ENCODE results near the gene MPIG6B. TPM values are rescaled to one million over a fixed set of nuclear protein-coding genes. Genes with fewer than 3 reads are reported as not detected.

Gene MPIG6B
- total RNA-seq, 6 donors from 2014 or later, result 0.30 to 4.1 (median 1.2) TPM; not detected in 1

DNA sequence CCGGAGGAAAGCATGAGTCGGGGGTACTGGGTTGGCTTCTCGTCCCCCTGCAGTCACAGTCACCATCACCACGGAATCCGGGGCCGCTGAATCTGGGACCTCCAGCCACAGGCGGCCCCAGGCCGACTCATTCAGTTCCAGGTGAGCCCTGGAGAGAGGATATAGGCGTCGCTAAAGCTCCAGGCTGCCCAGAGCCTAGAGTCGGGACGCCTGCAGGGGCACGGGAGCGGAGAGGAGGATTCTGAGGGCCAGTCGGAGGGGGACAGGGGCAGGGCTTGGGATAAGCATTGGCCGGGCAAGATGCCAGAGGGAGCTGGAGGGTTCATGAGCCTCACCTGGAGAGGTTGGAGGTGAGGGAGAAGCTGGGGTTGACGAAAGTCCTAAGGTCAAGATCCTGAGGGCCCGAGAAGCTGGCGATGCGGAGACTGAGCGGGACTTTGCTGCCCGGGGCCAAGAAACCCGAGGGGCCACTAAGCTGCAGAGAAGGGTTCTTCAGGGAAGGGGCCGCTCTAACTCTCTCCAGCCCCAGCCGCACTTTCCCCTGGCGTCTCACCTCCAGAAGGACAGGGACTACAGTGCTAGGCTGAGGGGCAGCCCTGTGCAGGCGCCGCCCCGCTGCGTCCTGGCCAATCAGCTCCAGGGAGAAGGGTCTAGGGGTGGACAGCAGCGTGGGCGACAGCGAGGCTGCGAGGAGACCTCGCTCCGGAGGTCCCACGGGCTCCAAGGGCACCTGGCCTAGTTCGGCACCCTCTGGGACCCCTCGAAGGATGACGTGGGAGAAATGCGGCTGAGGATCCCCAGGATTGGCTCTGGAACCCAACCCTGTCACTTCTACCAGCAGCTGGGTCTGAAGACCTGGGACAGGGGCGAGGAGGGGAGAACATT, 43.0 kb downstream of the MPIG6B start:
- ATAC-seq (ENCODE audit: low FRiP score in 2 of 2) (peak in 1 of 2 donors; percentile 58), DNase-seq (peak in 1 of 2 donors; percentile 84)
- H3K4me1 ChIP-seq, result peaks cover 0 to 9% (median 7%) of the 10 kb centered on the region in 4 donors
- peak overlapping the region in 2 of 4 donors; percentile 9 to 18 for H3K4me3 ChIP-seq
- no peaks in the 10 kb centered on the region for H3K36me3 ChIP-seq
- WGBS, 2 donors, result 56 to 69% methylated on average over 35 to 42 of the region's 42 CpGs
- H3K27ac ChIP-seq, result no peak overlapping the region
- no peaks in the 10 kb centered on the region for H3K9me3 ChIP-seq
- TF ChIP-seq EP300 (IDR thresholded peaks at IDR 0.05) (no peak), POLR2A (IDR thresholded peaks at IDR 0.05) (no peak), POLR2AphosphoS5 (IDR thresholded peaks at IDR 0.05) (no peak)
- TF ChIP-seq, protein P1, sequence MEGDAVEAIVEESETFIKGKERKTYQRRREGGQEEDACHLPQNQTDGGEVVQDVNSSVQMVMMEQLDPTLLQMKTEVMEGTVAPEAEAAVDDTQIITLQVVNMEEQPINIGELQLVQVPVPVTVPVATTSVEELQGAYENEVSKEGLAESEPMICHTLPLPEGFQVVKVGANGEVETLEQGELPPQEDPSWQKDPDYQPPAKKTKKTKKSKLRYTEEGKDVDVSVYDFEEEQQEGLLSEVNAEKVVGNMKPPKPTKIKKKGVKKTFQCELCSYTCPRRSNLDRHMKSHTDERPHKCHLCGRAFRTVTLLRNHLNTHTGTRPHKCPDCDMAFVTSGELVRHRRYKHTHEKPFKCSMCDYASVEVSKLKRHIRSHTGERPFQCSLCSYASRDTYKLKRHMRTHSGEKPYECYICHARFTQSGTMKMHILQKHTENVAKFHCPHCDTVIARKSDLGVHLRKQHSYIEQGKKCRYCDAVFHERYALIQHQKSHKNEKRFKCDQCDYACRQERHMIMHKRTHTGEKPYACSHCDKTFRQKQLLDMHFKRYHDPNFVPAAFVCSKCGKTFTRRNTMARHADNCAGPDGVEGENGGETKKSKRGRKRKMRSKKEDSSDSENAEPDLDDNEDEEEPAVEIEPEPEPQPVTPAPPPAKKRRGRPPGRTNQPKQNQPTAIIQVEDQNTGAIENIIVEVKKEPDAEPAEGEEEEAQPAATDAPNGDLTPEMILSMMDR (IDR thresholded peaks at IDR 0.05), result no peak
- H3K27me3 ChIP-seq, result no peaks in the 10 kb centered on the region

DNA sequence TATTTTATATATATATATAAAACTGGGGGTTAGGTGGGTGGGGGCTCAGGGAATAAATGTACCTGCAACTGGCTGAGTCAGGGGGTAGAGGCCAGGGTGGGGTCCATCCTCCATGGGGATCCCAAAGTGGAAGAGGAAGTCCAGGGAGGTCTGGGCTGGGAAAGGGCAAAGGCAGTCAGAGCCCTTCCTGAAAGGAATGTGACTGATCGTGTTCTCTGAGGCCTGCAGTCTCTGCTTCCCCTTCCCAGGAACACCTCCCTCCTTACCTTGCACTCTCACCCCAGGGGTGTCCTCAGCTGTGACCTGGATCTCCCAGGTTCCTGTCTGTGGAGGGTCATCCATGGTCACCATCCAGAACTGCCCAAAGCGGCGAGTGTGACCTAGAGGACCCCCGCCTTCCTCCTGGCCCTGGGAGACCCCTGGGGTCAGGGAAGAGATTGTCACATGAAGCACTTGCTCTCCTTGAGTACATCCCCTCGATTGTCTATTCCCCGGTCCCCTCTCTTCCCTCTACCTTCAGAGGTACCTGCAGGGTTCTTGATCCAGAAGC, 44.0 kb downstream of the MPIG6B start:
- 81 to 83% methylated on average over 6 of the region's 6 CpGs for WGBS, 2 donors
- peaks cover 0 to 9% (median 7%) of the 10 kb centered on the region in 4 donors for H3K4me1 ChIP-seq
- H3K27me3 ChIP-seq, result no peaks in the 10 kb centered on the region
- no peak for TF ChIP-seq POLR2A (IDR thresholded peaks at IDR 0.05)
- TF ChIP-seq, protein P1 (IDR thresholded peaks at IDR 0.05), result no peak
- no peak for TF ChIP-seq EP300 (IDR thresholded peaks at IDR 0.05)
- TF ChIP-seq POLR2AphosphoS5 (IDR thresholded peaks at IDR 0.05), result no peak
- H3K36me3 ChIP-seq, result no peaks in the 10 kb centered on the region
- no peak overlapping the region for H3K4me3 ChIP-seq
- ATAC-seq (ENCODE audit: low FRiP score in 2 of 2), result no peak
- DNase-seq, result no peak
- H3K9me3 ChIP-seq, result no peaks in the 10 kb centered on the region
- no peak overlapping the region for H3K27ac ChIP-seq

DNA sequence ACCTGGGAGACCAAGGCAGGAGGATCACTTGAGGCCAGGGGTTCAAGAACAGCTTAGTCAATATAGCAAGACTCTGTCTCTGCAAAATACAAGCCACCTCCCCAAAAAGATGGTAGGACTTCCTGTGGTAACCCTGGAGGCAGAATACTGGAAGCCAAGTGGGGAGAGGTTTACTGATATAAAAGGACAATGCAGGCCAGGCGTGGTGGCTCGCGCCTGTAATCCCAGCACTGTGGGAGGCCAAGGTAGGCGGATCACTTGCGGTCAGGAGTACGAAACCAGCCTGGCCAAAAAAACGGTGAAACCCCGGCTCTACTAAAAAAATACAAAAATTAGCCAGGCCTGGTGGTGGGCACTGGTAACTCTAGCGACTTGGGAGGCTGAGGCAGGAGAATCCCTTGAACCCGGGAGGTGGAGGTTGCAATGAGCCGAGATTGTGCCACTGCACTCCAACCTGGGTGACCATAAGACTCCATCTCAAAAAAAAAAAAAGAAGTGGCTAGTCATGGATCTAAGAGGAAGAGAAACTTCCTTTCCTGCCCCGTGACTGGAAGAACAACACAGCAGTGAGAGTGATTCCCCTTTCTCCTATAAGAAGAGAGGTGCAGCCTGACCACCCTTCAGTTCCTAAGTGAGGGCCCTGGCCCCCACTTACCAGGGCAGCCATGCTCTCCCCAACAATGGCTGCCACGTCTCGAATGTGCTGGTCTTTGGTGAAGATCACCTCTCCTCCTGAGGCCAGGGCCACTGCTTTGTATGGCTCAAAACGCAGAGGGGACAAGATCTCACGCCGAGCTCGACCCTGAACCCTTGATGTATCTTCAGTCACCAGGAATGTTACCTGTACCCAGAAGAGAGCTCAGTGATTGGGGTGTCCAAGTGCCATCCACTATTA, 45.4 kb downstream of the MPIG6B start:
- TF ChIP-seq POLR2A (IDR thresholded peaks at IDR 0.05) (no peak), POLR2AphosphoS5 (IDR thresholded peaks at IDR 0.05) (no peak)
- TF ChIP-seq, protein P1 (IDR thresholded peaks at IDR 0.05), result no peak
- Histone ChIP-seq H3K36me3 (no peaks in the 10 kb centered on the region), H3K27ac (peak overlapping the region in 1 of 4 donors; percentile 60), H3K4me3 (no peak overlapping the region), H3K4me1 (peaks cover 2 to 6% (median 4%) of the 10 kb centered on the region in 4 donors), H3K9me3 (no peaks in the 10 kb centered on the region), H3K27me3 (no peaks in the 10 kb centered on the region)
- ATAC-seq (ENCODE audit: low FRiP score in 2 of 2) (peak in 1 of 2 donors; percentile 50), DNase-seq (no peak)
- WGBS, 2 donors, result 79 to 83% methylated on average over 18 of the region's 18 CpGs

DNA sequence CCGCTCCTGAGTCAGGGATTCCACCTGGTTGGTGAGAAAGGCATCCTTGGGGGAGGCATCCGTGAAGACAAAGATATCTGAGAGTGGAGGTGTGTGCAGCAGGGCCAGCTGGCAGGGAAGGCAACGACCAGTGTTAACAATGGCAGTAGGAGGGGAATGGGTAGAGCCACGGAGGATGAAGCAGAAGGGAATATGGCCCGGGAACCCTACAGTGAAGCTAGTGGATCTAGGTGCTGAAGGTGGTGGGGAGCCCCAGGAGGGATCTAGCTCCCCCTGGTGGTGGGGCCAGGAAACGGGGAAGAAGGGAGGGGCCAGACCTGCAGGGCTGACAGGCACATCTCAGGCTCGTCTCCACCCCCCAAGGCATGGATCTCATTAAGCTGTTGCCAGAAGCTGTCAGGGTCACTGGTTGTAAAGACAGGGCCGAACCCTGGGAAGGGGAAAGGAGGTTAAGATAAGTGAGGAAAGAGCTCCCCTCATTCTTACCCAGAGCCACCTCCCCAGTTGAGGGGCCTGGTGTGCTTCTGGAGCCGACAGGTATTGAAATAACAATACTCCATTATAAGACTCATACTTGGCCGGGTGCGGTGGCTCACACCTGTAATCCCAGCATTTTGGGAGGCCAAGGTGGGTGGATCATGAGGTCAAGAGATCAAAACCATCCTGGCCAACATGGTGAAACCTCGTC, 46.7 kb downstream of the MPIG6B start:
- H3K9me3 ChIP-seq, result no peaks in the 10 kb centered on the region
- ATAC-seq (ENCODE audit: low FRiP score in 2 of 2) (peak; percentile 83 to 88), DNase-seq (peak in 1 of 2 donors; percentile 90)
- H3K4me3 ChIP-seq, result no peak overlapping the region
- 52% methylated on average over 12 of the region's 12 CpGs for WGBS, 2 donors
- TF ChIP-seq, protein P1 (IDR thresholded peaks at IDR 0.05), result peak; percentile 78 to 91 (median 86)
- no peak for TF ChIP-seq POLR2AphosphoS5 (IDR thresholded peaks at IDR 0.05)
- peaks cover 0 to 6% (median 4%) of the 10 kb centered on the region in 4 donors for H3K4me1 ChIP-seq
- H3K27ac ChIP-seq, result no peak overlapping the region
- H3K27me3 ChIP-seq, result no peaks in the 10 kb centered on the region
- no peaks in the 10 kb centered on the region for H3K36me3 ChIP-seq

All from upper lobe of left lung (tissue), 6 donors.